SK-N-SH (cell line): ENCODE data around the gene RASGEF1B.
"Not testable (repeated sequence)": the region's sequence is repeated elsewhere in the genome, so short reads cannot be mapped to it uniquely, and the experiment has no call there.

Experiments used
- CTCF ChIP-seq: fragments of 200-600 bp; sonication (generic); IDR thresholded peaks from 2 replicates; pipeline ENCODE4 v1.6.1; 2017; ENCODE audit warnings: antibody characterized with exemption, mild to moderate bottlenecking, moderate library complexity
- IRF3 ChIP-seq: fragments of 150-350 bp; IDR thresholded peaks from 2 replicates; pipeline ENCODE4 v1.6.1; 2016; ENCODE audit warnings: mild to moderate bottlenecking, low read depth, low read length
- MXI1 ChIP-seq: IDR thresholded peaks from 2 replicates; pipeline ENCODE4 v1.6.1; 2012; ENCODE audit warnings: mild to moderate bottlenecking, low read depth, low read length, improper control_type of control experiment
- RAD21 ChIP-seq: IDR thresholded peaks from 2 replicates; pipeline ENCODE4 v1.6.1; 2012; ENCODE audit warnings: mild to moderate bottlenecking, low read length
- TCF12 ChIP-seq: IDR thresholded peaks from 2 replicates; pipeline ENCODE4 v1.4.0; 2012

- TF ChIP-seq CTCF, MXI1, IRF3, TCF12, RAD21: not testable (repeated sequence)
These were observed 65.2 kb downstream of the RASGEF1B start for GRCh38 chr4:81406481-81406880.
